Astrocyte (in vitro differentiated cells and primary cell): ENCODE data around the gene DNAH9. TPM values are rescaled to one million over a fixed set of nuclear protein-coding genes. Genes with fewer than 3 reads are reported as not detected.

Experiments
- DNase-seq: peaks from one replicate; pipeline ENCODE4 v3.0.0-alpha.2; 2010; ENCODE audit warnings: low read depth
- FAIRE-seq: peaks from 2 replicates; lab custom pipeline; 2011; peaks lifted over from hg19 to GRCh38; lab: Jason Lieb, UNC
- H2AFZ ChIP-seq: 2 replicates; pipeline ENCODE4 v1.6.0; 2012; ENCODE audit warnings: low read depth, low read length, inconsistent platforms
- H3K27ac ChIP-seq: 2 replicates; pipeline ENCODE4 v1.5.1; 2011; ENCODE audit warnings: low read depth, low read length, inconsistent platforms
- H3K27me3 ChIP-seq: 2 replicates; pipeline ENCODE4 v1.6.0; 2011; ENCODE audit warnings: low read length, inconsistent platforms; ENCODE audit not compliant: insufficient read depth
- H3K36me3 ChIP-seq: 2 replicates; pipeline ENCODE4 v1.5.1; 2011; ENCODE audit warnings: low read length, inconsistent platforms; ENCODE audit not compliant: insufficient read depth
- H3K4me1 ChIP-seq: 2 replicates; pipeline ENCODE4 v1.5.1; 2011; ENCODE audit warnings: low read length, inconsistent platforms; ENCODE audit not compliant: insufficient read depth
- H3K4me2 ChIP-seq: 2 replicates; pipeline ENCODE4 v1.6.0; 2012; ENCODE audit warnings: low read length, inconsistent platforms
- H3K4me3 ChIP-seq: 2 replicates; pipeline ENCODE4 v1.5.1; 2011; ENCODE audit warnings: low read depth, mild to moderate bottlenecking, low read length, inconsistent platforms; ENCODE audit not compliant: insufficient read depth
- H3K79me2 ChIP-seq: 2 replicates; pipeline ENCODE4 v1.6.0; 2012; ENCODE audit warnings: mild to moderate bottlenecking, low read length, inconsistent platforms; ENCODE audit not compliant: insufficient read depth
- H3K9ac ChIP-seq: 2 replicates; pipeline ENCODE4 v1.6.0; 2012; ENCODE audit warnings: mild to moderate bottlenecking, low read length, inconsistent platforms
- H3K9me3 ChIP-seq: 2 replicates; pipeline ENCODE4 v1.5.1; 2012; ENCODE audit warnings: low read depth, mild to moderate bottlenecking, low read length, inconsistent platforms; ENCODE audit not compliant: insufficient read depth
- H4K20me1 ChIP-seq: 2 replicates; pipeline ENCODE4 v1.6.0; 2012; ENCODE audit warnings: low read length, inconsistent platforms; ENCODE audit not compliant: insufficient read depth
- H3K27ac Mint-ChIP-seq: one replicate; pipeline ENCODE4 v1.8.0; 2021; ENCODE audit warnings: mild to moderate bottlenecking, mixed read lengths; ENCODE audit not compliant: unreplicated experiment
- H3K27me3 Mint-ChIP-seq: one replicate; pipeline ENCODE4 v1.8.0; 2021; ENCODE audit warnings: low read depth, mixed read lengths; ENCODE audit not compliant: unreplicated experiment
- H3K36me3 Mint-ChIP-seq: one replicate; pipeline ENCODE4 v1.8.0; 2021; ENCODE audit warnings: low read depth, mixed read lengths; ENCODE audit not compliant: unreplicated experiment
- H3K4me1 Mint-ChIP-seq: one replicate; pipeline ENCODE4 v1.8.0; 2021; ENCODE audit warnings: low read depth, mixed read lengths; ENCODE audit not compliant: unreplicated experiment
- H3K4me3 Mint-ChIP-seq: one replicate; pipeline ENCODE4 v1.8.0; 2021; ENCODE audit warnings: mild to moderate bottlenecking, moderate library complexity, mixed read lengths; ENCODE audit not compliant: unreplicated experiment
- H3K9me3 Mint-ChIP-seq: one replicate; pipeline ENCODE4 v1.8.0; 2021; ENCODE audit warnings: mild to moderate bottlenecking, mixed read lengths; ENCODE audit not compliant: unreplicated experiment
- EZH2 ChIP-seq: IDR thresholded peaks from 2 replicates; pipeline ENCODE4 v1.6.1; 2012; ENCODE audit warnings: mild to moderate bottlenecking, low read length, inconsistent platforms; ENCODE audit not compliant: insufficient read depth
- total RNA-seq: library from RNA; stranded (reverse); gene quantifications from 2 replicates; pipeline ENCODE4 v1.2.1, GENCODE V29; 2021
- TF ChIP-seq, protein P1 (sequence below): IDR thresholded peaks from 2 replicates; pipeline ENCODE4 v1.5.1; 2011; ENCODE audit warnings: low read depth, mild to moderate bottlenecking, inconsistent platforms, low read length, moderate library complexity; ENCODE audit not compliant: insufficient read depth

The DNAH9 gene
- total RNA-seq, 1 donor from 2014 or later = not detected

DNA sequence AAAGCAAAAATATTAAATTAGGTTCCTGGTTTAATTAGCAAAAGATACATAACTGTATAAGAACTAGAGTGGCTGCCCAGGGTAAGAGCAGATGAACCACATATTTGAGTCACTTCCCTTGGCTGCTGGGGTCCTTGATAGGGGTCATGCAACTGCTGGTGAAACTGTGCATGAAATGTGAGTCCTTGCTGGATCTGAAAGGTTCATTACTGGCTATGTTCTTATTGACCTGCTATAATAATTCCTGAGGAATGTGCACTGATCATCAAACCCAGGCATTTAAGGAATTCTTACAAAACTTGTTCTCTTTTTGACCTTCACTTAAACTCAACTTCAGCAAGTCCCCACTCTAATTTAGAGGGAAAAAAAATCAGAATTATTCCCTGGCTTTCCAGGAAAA is 215.6 kb downstream of the DNAH9 start:
- FAIRE-seq (no peak), DNase-seq (peak; percentile 1)
- no peak for TF ChIP-seq EZH2
- TF ChIP-seq, protein P1, sequence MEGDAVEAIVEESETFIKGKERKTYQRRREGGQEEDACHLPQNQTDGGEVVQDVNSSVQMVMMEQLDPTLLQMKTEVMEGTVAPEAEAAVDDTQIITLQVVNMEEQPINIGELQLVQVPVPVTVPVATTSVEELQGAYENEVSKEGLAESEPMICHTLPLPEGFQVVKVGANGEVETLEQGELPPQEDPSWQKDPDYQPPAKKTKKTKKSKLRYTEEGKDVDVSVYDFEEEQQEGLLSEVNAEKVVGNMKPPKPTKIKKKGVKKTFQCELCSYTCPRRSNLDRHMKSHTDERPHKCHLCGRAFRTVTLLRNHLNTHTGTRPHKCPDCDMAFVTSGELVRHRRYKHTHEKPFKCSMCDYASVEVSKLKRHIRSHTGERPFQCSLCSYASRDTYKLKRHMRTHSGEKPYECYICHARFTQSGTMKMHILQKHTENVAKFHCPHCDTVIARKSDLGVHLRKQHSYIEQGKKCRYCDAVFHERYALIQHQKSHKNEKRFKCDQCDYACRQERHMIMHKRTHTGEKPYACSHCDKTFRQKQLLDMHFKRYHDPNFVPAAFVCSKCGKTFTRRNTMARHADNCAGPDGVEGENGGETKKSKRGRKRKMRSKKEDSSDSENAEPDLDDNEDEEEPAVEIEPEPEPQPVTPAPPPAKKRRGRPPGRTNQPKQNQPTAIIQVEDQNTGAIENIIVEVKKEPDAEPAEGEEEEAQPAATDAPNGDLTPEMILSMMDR = no peak
- Histone ChIP-seq H3K27ac (no peak overlapping the region), H3K9me3 (no peaks in the 10 kb centered on the region), H3K36me3 (no peaks in the 10 kb centered on the region), H2AFZ (no peak overlapping the region), H3K9ac (no peak overlapping the region), H3K4me2 (no peak overlapping the region), H3K27me3 (no peaks in the 10 kb centered on the region), H3K4me3 (no peak overlapping the region), H4K20me1 (no peaks in the 10 kb centered on the region), H3K79me2 (no peaks in the 10 kb centered on the region), H3K4me1 (no peaks in the 10 kb centered on the region)
- no peak overlapping the region for H3K27ac Mint-ChIP-seq
- no peaks in the 10 kb centered on the region for H3K4me1 Mint-ChIP-seq
- H3K36me3 Mint-ChIP-seq = no peaks in the 10 kb centered on the region
- no peaks in the 10 kb centered on the region for H3K27me3 Mint-ChIP-seq
- H3K9me3 Mint-ChIP-seq = peaks cover 4% of the 10 kb centered on the region
- H3K4me3 Mint-ChIP-seq = no peak overlapping the region

DNA sequence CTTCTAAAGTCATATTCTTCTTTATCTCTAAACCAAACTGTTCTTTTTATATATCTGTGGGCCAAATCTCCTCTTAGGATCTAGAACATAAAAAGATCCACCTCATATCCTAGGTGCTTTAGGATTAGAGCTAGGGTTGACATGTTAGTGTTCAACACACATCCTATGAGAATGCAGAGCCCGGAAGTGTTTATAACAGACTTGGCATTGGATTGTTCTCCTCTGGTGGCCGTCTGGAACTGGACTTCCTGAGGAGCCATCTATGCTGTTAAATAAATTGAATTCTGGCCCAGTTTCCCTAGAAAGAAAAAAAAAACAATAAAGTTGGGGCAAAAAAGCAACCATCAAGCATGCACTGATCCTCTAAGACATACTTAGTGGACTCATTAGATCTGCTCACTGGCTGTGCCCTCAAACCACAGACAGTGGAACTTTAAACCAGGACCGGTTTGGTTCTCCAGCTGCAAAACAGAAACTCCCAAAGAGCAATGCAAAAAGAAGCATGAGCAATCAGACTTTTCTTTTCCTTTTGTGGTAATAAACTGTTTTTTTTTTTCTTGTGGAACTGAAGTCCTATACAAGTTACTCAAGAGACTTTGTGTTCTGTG is 216.5 kb downstream of the DNAH9 start:
- no peak overlapping the region for H3K9ac ChIP-seq
- Mint-ChIP-seq H3K4me3 (no peak overlapping the region), H3K27ac (no peak overlapping the region), H3K4me1 (no peaks in the 10 kb centered on the region), H3K36me3 (no peaks in the 10 kb centered on the region), H3K27me3 (no peaks in the 10 kb centered on the region), H3K9me3 (peaks cover 4% of the 10 kb centered on the region)
- FAIRE-seq (no peak), DNase-seq (no peak)
- H3K4me2 ChIP-seq = no peak overlapping the region
- no peak for TF ChIP-seq EZH2
- TF ChIP-seq, protein P1 = no peak
- H3K27me3 ChIP-seq = no peaks in the 10 kb centered on the region
- no peak overlapping the region for H2AFZ ChIP-seq
- no peak overlapping the region for H3K27ac ChIP-seq
- no peaks in the 10 kb centered on the region for H3K9me3 ChIP-seq
- H4K20me1 ChIP-seq = no peaks in the 10 kb centered on the region
- H3K79me2 ChIP-seq = no peaks in the 10 kb centered on the region
- H3K36me3 ChIP-seq = no peaks in the 10 kb centered on the region
- H3K4me1 ChIP-seq = no peaks in the 10 kb centered on the region
- H3K4me3 ChIP-seq = no peak overlapping the region

DNA sequence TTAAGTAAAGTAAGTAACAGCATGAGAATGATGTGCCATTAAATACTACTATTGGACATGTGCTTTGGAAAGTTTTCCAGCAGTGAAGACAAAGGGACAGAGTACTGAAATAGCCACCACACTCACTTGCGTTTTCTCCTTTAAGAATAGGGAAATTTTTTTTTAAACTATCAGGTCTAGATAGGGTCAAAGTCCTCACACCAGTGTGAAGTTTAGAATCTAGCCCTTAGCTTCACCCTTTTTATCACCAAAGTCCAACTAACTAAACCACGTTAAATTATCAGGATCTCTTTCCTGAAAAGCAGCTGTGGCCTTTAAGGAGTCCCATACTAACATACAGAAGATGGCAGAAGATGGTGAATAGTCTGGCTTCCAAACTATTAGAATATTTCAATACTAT is 218.1 kb downstream of the DNAH9 start:
- H4K20me1 ChIP-seq = no peaks in the 10 kb centered on the region
- TF ChIP-seq EZH2 = no peak
- TF ChIP-seq, protein P1 = no peak
- H3K9me3 ChIP-seq = no peaks in the 10 kb centered on the region
- H3K9ac ChIP-seq = no peak overlapping the region
- H3K9me3 Mint-ChIP-seq = peaks cover 4% of the 10 kb centered on the region
- H3K27me3 Mint-ChIP-seq = no peaks in the 10 kb centered on the region
- H3K79me2 ChIP-seq = no peaks in the 10 kb centered on the region
- no peak overlapping the region for H3K27ac ChIP-seq
- no peak overlapping the region for H3K4me3 Mint-ChIP-seq
- H3K36me3 ChIP-seq = no peaks in the 10 kb centered on the region
- no peak overlapping the region for H2AFZ ChIP-seq
- H3K27me3 ChIP-seq = no peaks in the 10 kb centered on the region
- H3K27ac Mint-ChIP-seq = no peak overlapping the region
- no peaks in the 10 kb centered on the region for H3K4me1 Mint-ChIP-seq
- H3K4me1 ChIP-seq = no peaks in the 10 kb centered on the region
- no peak overlapping the region for H3K4me2 ChIP-seq
- no peaks in the 10 kb centered on the region for H3K36me3 Mint-ChIP-seq
- no peak overlapping the region for H3K4me3 ChIP-seq
- DNase-seq (no peak), FAIRE-seq (no peak)
